Prostate gland (tissue), 2 donors: Measurements from ENCODE around the gene ADAM22.

Source experiments
- POLR2AphosphoS5 ChIP-seq: sonication (generic); formaldehyde crosslinking; IDR thresholded peaks from one replicate; pipeline ENCODE4 v1.6.1; 2017; ENCODE audit warnings: antibody characterized with exemption
- TF ChIP-seq, protein P1 (sequence below), 4 experiments: fragments of 200-600 bp in 2 of 4; fragments of 450-650 bp in 2 of 4; sonication (generic) in 2 of 4; IDR thresholded peaks; 1 replicate in 3 of 4; 2 replicates in 1 of 4; pipeline ENCODE4 v1.5.1; 2016 to 2019; ENCODE audit warnings: antibody characterized with exemption in 4 of 4, mild to moderate bottlenecking in 2 of 4, moderate library complexity in 2 of 4

- TF ChIP-seq, protein P1, sequence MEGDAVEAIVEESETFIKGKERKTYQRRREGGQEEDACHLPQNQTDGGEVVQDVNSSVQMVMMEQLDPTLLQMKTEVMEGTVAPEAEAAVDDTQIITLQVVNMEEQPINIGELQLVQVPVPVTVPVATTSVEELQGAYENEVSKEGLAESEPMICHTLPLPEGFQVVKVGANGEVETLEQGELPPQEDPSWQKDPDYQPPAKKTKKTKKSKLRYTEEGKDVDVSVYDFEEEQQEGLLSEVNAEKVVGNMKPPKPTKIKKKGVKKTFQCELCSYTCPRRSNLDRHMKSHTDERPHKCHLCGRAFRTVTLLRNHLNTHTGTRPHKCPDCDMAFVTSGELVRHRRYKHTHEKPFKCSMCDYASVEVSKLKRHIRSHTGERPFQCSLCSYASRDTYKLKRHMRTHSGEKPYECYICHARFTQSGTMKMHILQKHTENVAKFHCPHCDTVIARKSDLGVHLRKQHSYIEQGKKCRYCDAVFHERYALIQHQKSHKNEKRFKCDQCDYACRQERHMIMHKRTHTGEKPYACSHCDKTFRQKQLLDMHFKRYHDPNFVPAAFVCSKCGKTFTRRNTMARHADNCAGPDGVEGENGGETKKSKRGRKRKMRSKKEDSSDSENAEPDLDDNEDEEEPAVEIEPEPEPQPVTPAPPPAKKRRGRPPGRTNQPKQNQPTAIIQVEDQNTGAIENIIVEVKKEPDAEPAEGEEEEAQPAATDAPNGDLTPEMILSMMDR (IDR thresholded peaks at IDR 0.05) = no peak
- no peak for TF ChIP-seq POLR2AphosphoS5
Observed at GRCh38 chr7:87948371-87948770, 14.3 kb downstream of the ADAM22 start.
